HepG2 (cell line): ENCODE results near the gene SMO. TPM values are rescaled to one million over a fixed set of nuclear protein-coding genes. Genes with fewer than 3 reads are reported as not detected.

Experiments used
- AHR ChIP-seq: IDR thresholded peaks from 2 replicates; pipeline ENCODE4 v1.6.1; 2018; ENCODE audit warnings: missing genetic modification reagents, missing compliant biosample characterization
- ARID2 ChIP-seq: sonication (generic); formaldehyde crosslinking; IDR thresholded peaks from 2 replicates; pipeline ENCODE4 v1.8.1; 2022; ENCODE audit warnings: mild to moderate bottlenecking, missing genetic modification reagents, borderline replicate concordance
- ATRX ChIP-seq: sonication (generic); formaldehyde crosslinking; IDR thresholded peaks from 2 replicates; pipeline ENCODE4 v1.4.0; 2020; ENCODE audit warnings: missing genetic modification reagents, borderline replicate concordance
- CBX2 ChIP-seq, 2 experiments: fragments of 200-600 bp in 1 of 2; sonication (generic); formaldehyde crosslinking in 1 of 2; IDR thresholded peaks; 2 replicates each; pipeline versions ENCODE4 v1.7.0 to v1.8.1; 2018 to 2022; ENCODE audit warnings: low read depth in 2 of 2, low read length in 1 of 2, mild to moderate bottlenecking in 1 of 2, missing genetic modification reagents in 1 of 2
- CREM ChIP-seq, 2 experiments: sonication (generic) in 1 of 2; formaldehyde crosslinking in 1 of 2; IDR thresholded peaks; 2 replicates each; pipeline versions ENCODE4 v1.4.0 to v1.6.1; 2016 to 2020; ENCODE audit warnings: antibody characterized with exemption in 1 of 2, mild to moderate bottlenecking in 1 of 2, missing genetic modification reagents in 1 of 2
- DNMT1 ChIP-seq: sonication (generic); formaldehyde crosslinking; IDR thresholded peaks from 2 replicates; pipeline ENCODE4 v1.5.1; 2020; ENCODE audit warnings: mild to moderate bottlenecking, missing genetic modification reagents
- ELF3 ChIP-seq: IDR thresholded peaks from 2 replicates; pipeline ENCODE4 v1.6.1; 2016; ENCODE audit warnings: missing genetic modification reagents, missing compliant biosample characterization
- FOXP4 ChIP-seq: sonication (generic); formaldehyde crosslinking; IDR thresholded peaks from 2 replicates; pipeline ENCODE4 v1.4.0; 2020; ENCODE audit warnings: missing genetic modification reagents
- HDAC6 ChIP-seq: fragments of 200-600 bp; sonication (generic); IDR thresholded peaks from 2 replicates; pipeline ENCODE4 v1.7.0; 2017; ENCODE audit warnings: mild to moderate bottlenecking, antibody characterized with exemption, low read length, low read depth
- IKZF4 ChIP-seq: sonication (generic); formaldehyde crosslinking; IDR thresholded peaks from 2 replicates; pipeline ENCODE4 v1.5.1; 2020; ENCODE audit warnings: borderline replicate concordance, mild to moderate bottlenecking, low read depth, missing genetic modification reagents; ENCODE audit errors: not compliant biosample characterization
- LCORL ChIP-seq, 2 experiments: fragments of 450-650 bp in 1 of 2; sonication (generic) in 1 of 2; formaldehyde crosslinking in 1 of 2; IDR thresholded peaks; 2 replicates each; pipeline versions ENCODE4 v1.5.0 to v1.6.1; 2017 to 2020; ENCODE audit warnings: antibody characterized with exemption in 1 of 2, missing genetic modification reagents in 1 of 2
- MIER2 ChIP-seq: IDR thresholded peaks from 2 replicates; pipeline ENCODE4 v1.6.1; 2016; ENCODE audit warnings: missing biosample characterization, missing genetic modification reagents
- ONECUT2 ChIP-seq: sonication (generic); formaldehyde crosslinking; IDR thresholded peaks from 2 replicates; pipeline ENCODE4 v1.4.0; 2020; ENCODE audit warnings: missing genetic modification reagents
- PHF21A ChIP-seq: sonication (generic); formaldehyde crosslinking; IDR thresholded peaks from 2 replicates; pipeline ENCODE4 v1.5.0; 2020; ENCODE audit warnings: mild to moderate bottlenecking, missing genetic modification reagents
- PLRG1 ChIP-seq: fragments of 450-650 bp; conservative IDR thresholded peaks from 2 replicates; pipeline ENCODE4 v1.6.1; 2016
- SYNCRIP ChIP-seq: fragments of 200-400 bp; formaldehyde crosslinking; IDR thresholded peaks from 2 replicates; pipeline ENCODE4 v1.6.1; 2018; ENCODE audit warnings: mild to moderate bottlenecking, low read depth, low read length; ENCODE audit not compliant: insufficient read depth
- ZNF121 ChIP-seq: sonication (generic); formaldehyde crosslinking; IDR thresholded peaks from 2 replicates; pipeline ENCODE4 v1.5.0; 2020; ENCODE audit warnings: mild to moderate bottlenecking, missing genetic modification reagents
- ZNF605 ChIP-seq: sonication (generic); formaldehyde crosslinking; IDR thresholded peaks from 2 replicates; pipeline ENCODE4 v1.8.0; 2022; ENCODE audit warnings: mild to moderate bottlenecking, missing genetic modification reagents
- ZNF644 ChIP-seq: IDR thresholded peaks from 2 replicates; pipeline ENCODE4 v1.6.1; 2016; ENCODE audit warnings: low read depth
- ZNF816 ChIP-seq: sonication (generic); formaldehyde crosslinking; IDR thresholded peaks from 2 replicates; pipeline ENCODE4 v1.8.0; 2022; ENCODE audit warnings: missing genetic modification reagents, mild to moderate bottlenecking, borderline replicate concordance
- ZNF83 ChIP-seq: sonication (generic); formaldehyde crosslinking; IDR thresholded peaks from 2 replicates; pipeline ENCODE4 v1.4.0; 2020; ENCODE audit warnings: missing genetic modification reagents, mild to moderate bottlenecking, borderline replicate concordance
- polyA plus RNA-seq, 8 experiments: library from polyadenylated mRNA; depleted of rRNA in 3 of 8; stranded (reverse) in 7 of 8; unstranded in 1 of 8; fragments of >200 nt; fragmentation: Illumina TruSeq in 4 of 8; extraction: Trizol in 4 of 8; gene quantifications; 2 replicates each; pipeline versions ENCODE4 v1.2.1 to v1.2.3, GENCODE V29; 2011 to 2016; ENCODE audit warnings: low read depth in 4 of 8, missing spikeins in 1 of 8, mixed read lengths in 1 of 8; ENCODE audit not compliant: insufficient read depth in 1 of 8
- total RNA-seq, 5 experiments: library from RNA; depleted of rRNA; stranded (reverse); fragments of >200 nt; fragmentation: Illumina TruSeq; extraction: Trizol; gene quantifications; 2 replicates each; pipeline ENCODE4 v1.2.3, GENCODE V29; 2016; ENCODE audit warnings: low read depth in 1 of 5
- TF ChIP-seq, protein P1 (sequence below): sonication (generic); formaldehyde crosslinking; IDR thresholded peaks from 2 replicates; pipeline ENCODE4 v1.5.1; 2020; ENCODE audit warnings: mild to moderate bottlenecking, missing genetic modification reagents
- TF ChIP-seq, protein P2 (sequence below): sonication (generic); formaldehyde crosslinking; conservative IDR thresholded peaks from 2 replicates; pipeline ENCODE4 v1.8.0; 2022; ENCODE audit warnings: mild to moderate bottlenecking, moderate library complexity, missing genetic modification reagents

The SMO gene
- total and polyA plus RNA-seq, 2 of the 13 experiments (the other 11 are each of a cell fraction or from before 2014, with no cell fraction given): 23.8 to 32.3 TPM

- TF ChIP-seq CREM (IDR thresholded peaks at IDR 0.05): no peak
- TF ChIP-seq CREM (CRISPR knock-in tag; IDR thresholded peaks at IDR 0.05): no peak
- TF ChIP-seq SYNCRIP: no peak
- no peak for TF ChIP-seq ZNF83 (CRISPR knock-in tag)
- no peak for TF ChIP-seq HDAC6
- TF ChIP-seq ZNF816 (CRISPR knock-in tag): no peak
- peak; percentile 44; the same call in 1 of the 2 replicates for TF ChIP-seq ZNF605 (CRISPR knock-in tag)
- TF ChIP-seq MIER2: no peak
- no peak for TF ChIP-seq DNMT1 (CRISPR knock-in tag)
- no peak for TF ChIP-seq LCORL (IDR thresholded peaks at IDR 0.05)
- TF ChIP-seq LCORL (CRISPR knock-in tag; IDR thresholded peaks at IDR 0.05): 0 out of 2 replicates have a peak, but pooled peaks have one; percentile 18
- no peak for TF ChIP-seq ARID2
- TF ChIP-seq, protein P1, sequence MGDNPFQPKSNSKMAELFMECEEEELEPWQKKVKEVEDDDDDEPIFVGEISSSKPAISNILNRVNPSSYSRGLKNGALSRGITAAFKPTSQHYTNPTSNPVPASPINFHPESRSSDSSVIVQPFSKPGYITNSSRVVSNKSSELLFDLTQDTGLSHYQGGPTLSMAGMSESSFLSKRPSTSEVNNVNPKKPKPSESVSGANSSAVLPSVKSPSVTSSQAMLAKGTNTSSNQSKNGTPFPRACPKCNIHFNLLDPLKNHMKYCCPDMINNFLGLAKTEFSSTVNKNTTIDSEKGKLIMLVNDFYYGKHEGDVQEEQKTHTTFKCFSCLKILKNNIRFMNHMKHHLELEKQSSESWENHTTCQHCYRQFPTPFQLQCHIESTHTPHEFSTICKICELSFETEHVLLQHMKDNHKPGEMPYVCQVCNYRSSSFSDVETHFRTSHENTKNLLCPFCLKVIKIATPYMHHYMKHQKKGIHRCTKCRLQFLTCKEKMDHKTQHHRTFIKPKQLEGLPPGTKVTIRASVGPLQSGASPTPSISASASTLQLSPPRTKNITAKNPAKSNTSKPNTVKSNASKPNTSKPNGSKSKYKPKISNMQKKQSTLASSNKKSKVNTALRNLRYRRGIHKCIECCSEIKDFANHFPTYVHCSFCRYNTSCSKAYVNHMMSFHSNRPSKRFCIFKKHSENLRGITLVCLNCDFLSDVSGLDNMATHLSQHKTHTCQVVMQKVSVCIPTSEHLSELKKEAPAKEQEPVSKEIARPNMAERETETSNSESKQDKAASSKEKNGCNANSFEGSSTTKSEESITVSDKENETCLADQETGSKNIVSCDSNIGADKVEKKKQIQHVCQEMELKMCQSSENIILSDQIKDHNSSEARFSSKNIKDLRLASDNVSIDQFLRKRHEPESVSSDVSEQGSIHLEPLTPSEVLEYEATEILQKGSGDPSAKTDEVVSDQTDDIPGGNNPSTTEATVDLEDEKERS (CRISPR knock-in tag): no peak
- TF ChIP-seq, protein P2, sequence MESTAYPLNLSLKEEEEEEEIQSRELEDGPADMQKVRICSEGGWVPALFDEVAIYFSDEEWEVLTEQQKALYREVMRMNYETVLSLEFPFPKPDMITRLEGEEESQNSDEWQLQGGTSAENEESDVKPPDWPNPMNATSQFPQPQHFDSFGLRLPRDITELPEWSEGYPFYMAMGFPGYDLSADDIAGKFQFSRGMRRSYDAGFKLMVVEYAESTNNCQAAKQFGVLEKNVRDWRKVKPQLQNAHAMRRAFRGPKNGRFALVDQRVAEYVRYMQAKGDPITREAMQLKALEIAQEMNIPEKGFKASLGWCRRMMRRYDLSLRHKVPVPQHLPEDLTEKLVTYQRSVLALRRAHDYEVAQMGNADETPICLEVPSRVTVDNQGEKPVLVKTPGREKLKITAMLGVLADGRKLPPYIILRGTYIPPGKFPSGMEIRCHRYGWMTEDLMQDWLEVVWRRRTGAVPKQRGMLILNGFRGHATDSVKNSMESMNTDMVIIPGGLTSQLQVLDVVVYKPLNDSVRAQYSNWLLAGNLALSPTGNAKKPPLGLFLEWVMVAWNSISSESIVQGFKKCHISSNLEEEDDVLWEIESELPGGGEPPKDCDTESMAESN (CRISPR knock-in tag): 0 out of 2 replicates have a peak, but pooled peaks have one; percentile 47
- no peak for TF ChIP-seq ONECUT2 (CRISPR knock-in tag)
- TF ChIP-seq ATRX (CRISPR knock-in tag): no peak
- TF ChIP-seq ELF3 (CRISPR knock-in tag): 0 out of 2 replicates have a peak, but pooled peaks have one; percentile 18
- no peak for TF ChIP-seq AHR (CRISPR knock-in tag)
- TF ChIP-seq FOXP4: peak; percentile 26; the same call in 1 of the 2 replicates
- TF ChIP-seq ZNF644 (CRISPR knock-in tag): no peak
- TF ChIP-seq PLRG1: no peak
- peak; percentile 28; the same call in 1 of the 2 replicates for TF ChIP-seq PHF21A (CRISPR knock-in tag)
- TF ChIP-seq CBX2 (IDR thresholded peaks at IDR 0.05; ENCODE audit: low read depth, low read length): no peak
- no peak for TF ChIP-seq CBX2 (CRISPR knock-in tag; IDR thresholded peaks at IDR 0.05; ENCODE audit: low read depth)
- TF ChIP-seq ZNF121 (CRISPR knock-in tag): no peak
- TF ChIP-seq IKZF4: peak; percentile 46
Measured at GRCh38 chr7:129188372-129188891, at the start of gene SMO (continued).
